ENCODE measurements around the gene ACVR2A. TPM values are rescaled to one million over a fixed set of nuclear protein-coding genes. Genes with fewer than 3 reads are reported as not detected.

Gene ACVR2A
- total and polyA plus RNA-seq, 2 donors (not counting 1 experiment from before 2014, with no cell fraction given) = 0.91 to 2.0 TPM

GRCh38 chr2:147863835-147864234 lies 19.0 kb downstream of the ACVR2A start:
- no peaks in the 10 kb centered on the region for H3K36me3 ChIP-seq (replicated peaks in 1 of 2; ENCODE audit: control extremely low read depth in 1 of 2, control insufficient read depth in 1 of 2, extremely low read depth in 1 of 2, insufficient read depth in 2 of 2, low read length in 1 of 2)
- H3K79me2 ChIP-seq (ENCODE audit: control insufficient read depth, insufficient read depth, low read length) = peaks cover 3% of the 10 kb centered on the region
- ATAC-seq (ENCODE audit: low read depth) (no peak), DNase-seq (no peak)
- H3K4me3 Mint-ChIP-seq = no peak overlapping the region
- TF ChIP-seq CTCF (IDR thresholded peaks at IDR 0.05) = no peak
- TF ChIP-seq EZH2 (IDR thresholded peaks at IDR 0.05; ENCODE audit: borderline replicate concordance, insufficient read depth, low read depth, low read length, poor library complexity, severe bottlenecking) = no peak
- no peak overlapping the region for H3K4me2 ChIP-seq (replicated peaks; ENCODE audit: low read depth, low read length, poor library complexity, severe bottlenecking)
- intact Hi-C loops (cut with micrococcal nuclease) = no loop called here
- H3K9ac ChIP-seq (ENCODE audit: low read length) = no peak overlapping the region
- no peak overlapping the region for H3K27ac Mint-ChIP-seq
- H3K9me3 ChIP-seq (ENCODE audit: control extremely low read depth in 1 of 3, control insufficient read depth in 2 of 3, insufficient read depth in 1 of 3, low read length in 2 of 3) = no peaks in the 10 kb centered on the region
- H3K4me1 ChIP-seq (ENCODE audit: control insufficient read depth in 2 of 2, insufficient read depth in 2 of 2, low read length in 2 of 2) = peaks cover 0 to 3% of the 10 kb centered on the region in 2 donors
- no peaks in the 10 kb centered on the region for H3K9me3 Mint-ChIP-seq (ENCODE audit: insufficient read depth)
- H4K20me1 ChIP-seq (ENCODE audit: control insufficient read depth, insufficient read depth, low read length, poor library complexity, severe bottlenecking) = no peaks in the 10 kb centered on the region
- CTCF ChIA-PET = no interaction called here
- H3K4me3 ChIP-seq (ENCODE audit: control extremely low read depth in 1 of 5, extremely low read depth in 1 of 5, insufficient read depth in 1 of 5, low read depth in 2 of 5, low read length in 4 of 5) = no peak overlapping the region
- peaks cover 8% of the 10 kb centered on the region for H3K27me3 Mint-ChIP-seq
- H3K27ac ChIP-seq (ENCODE audit: low read length in 2 of 2) = no peak overlapping the region
- POLR2A ChIA-PET = no interaction called here
- H2AFZ ChIP-seq (ENCODE audit: insufficient read depth, low read depth, low read length, poor library complexity, severe bottlenecking) = no peak overlapping the region
- H3K27me3 ChIP-seq (replicated peaks in 1 of 4; ENCODE audit: control extremely low read depth in 1 of 4, control insufficient read depth in 3 of 4, insufficient read depth in 4 of 4, low read length in 3 of 4) = no peaks in the 10 kb centered on the region
- H3K4me1 Mint-ChIP-seq = peaks cover 10% of the 10 kb centered on the region
- no CpG with 5 or more reads among the region's 1 CpG for WGBS (ENCODE audit: insufficient coverage)

GRCh38 chr2:147865560-147865959 lies 20.7 kb downstream of the ACVR2A start:
- ATAC-seq (ENCODE audit: low read depth) = no peak
- Histone ChIP-seq H3K4me2 (replicated peaks; ENCODE audit: low read depth, low read length, poor library complexity, severe bottlenecking) (no peak overlapping the region), H3K4me3 (ENCODE audit: control extremely low read depth in 1 of 5, extremely low read depth in 1 of 5, insufficient read depth in 1 of 5, low read depth in 2 of 5, low read length in 4 of 5) (no peak overlapping the region), H2AFZ (ENCODE audit: insufficient read depth, low read depth, low read length, poor library complexity, severe bottlenecking) (no peak overlapping the region), H3K4me1 (ENCODE audit: control insufficient read depth in 2 of 2, insufficient read depth in 2 of 2, low read length in 2 of 2) (peaks cover 0 to 3% of the 10 kb centered on the region in 2 donors), H3K27ac (ENCODE audit: low read length in 2 of 2) (no peak overlapping the region), H3K9ac (ENCODE audit: low read length) (no peak overlapping the region), H3K36me3 (replicated peaks in 1 of 2; ENCODE audit: control extremely low read depth in 1 of 2, control insufficient read depth in 1 of 2, extremely low read depth in 1 of 2, insufficient read depth in 2 of 2, low read length in 1 of 2) (no peaks in the 10 kb centered on the region), H3K79me2 (ENCODE audit: control insufficient read depth, insufficient read depth, low read length) (peaks cover 6% of the 10 kb centered on the region), H3K27me3 (replicated peaks in 1 of 4; ENCODE audit: control extremely low read depth in 1 of 4, control insufficient read depth in 3 of 4, insufficient read depth in 4 of 4, low read length in 3 of 4) (no peaks in the 10 kb centered on the region), H4K20me1 (ENCODE audit: control insufficient read depth, insufficient read depth, low read length, poor library complexity, severe bottlenecking) (no peaks in the 10 kb centered on the region), H3K9me3 (ENCODE audit: control extremely low read depth in 1 of 3, control insufficient read depth in 2 of 3, insufficient read depth in 1 of 3, low read length in 2 of 3) (no peaks in the 10 kb centered on the region)
- TF ChIP-seq EZH2 (IDR thresholded peaks at IDR 0.05; ENCODE audit: borderline replicate concordance, insufficient read depth, low read depth, low read length, poor library complexity, severe bottlenecking) (no peak), CTCF (IDR thresholded peaks at IDR 0.05) (no peak)
- no peak for DNase-seq
- Mint-ChIP-seq H3K27me3 (peaks cover 7% of the 10 kb centered on the region), H3K4me3 (no peak overlapping the region), H3K4me1 (peaks cover 10% of the 10 kb centered on the region), H3K27ac (no peak overlapping the region), H3K9me3 (ENCODE audit: insufficient read depth) (no peaks in the 10 kb centered on the region)
- POLR2A ChIA-PET = no interaction called here
- intact Hi-C loops (cut with micrococcal nuclease) = no loop called here
- CTCF ChIA-PET = no interaction called here
